Fibroblast of peridontal ligament (primary cell): ENCODE data around the gene C1QTNF8.

Experiments
- DNase-seq: peaks from one replicate; pipeline ENCODE4 v3.0.0-alpha.2; 2010; ENCODE audit errors: extremely low read depth

The C1QTNF8 gene

GRCh38 chr16:1060416-1061340 lies 35.4 kb downstream of the C1QTNF8 start:
- no peak for DNase-seq

GRCh38 chr16:1059310-1059709 lies 36.7 kb downstream of the C1QTNF8 start:
- no peak for DNase-seq

GRCh38 chr16:1058216-1058615 lies 37.8 kb downstream of the C1QTNF8 start:
- DNase-seq: no peak

- DNase-seq: no peak
Measured at GRCh38 chr16:1057252-1057932, 38.7 kb downstream of the C1QTNF8 start.

- DNase-seq: no peak
Measured at GRCh38 chr16:1056196-1056595, 39.8 kb downstream of the C1QTNF8 start.

- no peak for DNase-seq
Measured at GRCh38 chr16:1055557-1055924, 40.5 kb downstream of the C1QTNF8 start.

GRCh38 chr16:1054660-1055556 lies 41.1 kb downstream of the C1QTNF8 start:
- DNase-seq: peak; percentile 31

- DNase-seq: no peak
Measured at GRCh38 chr16:1053700-1054368, 42.2 kb downstream of the C1QTNF8 start.

GRCh38 chr16:1053121-1053521 lies 42.9 kb downstream of the C1QTNF8 start:
- no peak for DNase-seq

- DNase-seq: no peak
Measured at GRCh38 chr16:1052721-1053120, 43.3 kb downstream of the C1QTNF8 start.

- DNase-seq: no peak
Measured at GRCh38 chr16:1051446-1051845, 44.6 kb downstream of the C1QTNF8 start.

GRCh38 chr16:1050921-1051320 lies 45.1 kb downstream of the C1QTNF8 start:
- no peak for DNase-seq

GRCh38 chr16:1050516-1050915 lies 45.5 kb downstream of the C1QTNF8 start:
- no peak for DNase-seq

GRCh38 chr16:1049976-1050247 lies 46.1 kb downstream of the C1QTNF8 start:
- DNase-seq: no peak

GRCh38 chr16:1049113-1049975 lies 46.7 kb downstream of the C1QTNF8 start:
- no peak for DNase-seq

- peak; percentile 4 for DNase-seq
Measured at GRCh38 chr16:1048442-1049112, 47.5 kb downstream of the C1QTNF8 start.

- no peak for DNase-seq
Measured at GRCh38 chr16:1047801-1048200, 48.2 kb downstream of the C1QTNF8 start.

- no peak for DNase-seq
Measured at GRCh38 chr16:1047123-1047522, 48.9 kb downstream of the C1QTNF8 start.

- no peak for DNase-seq
Measured at GRCh38 chr16:1045993-1046911, 49.8 kb downstream of the C1QTNF8 start.
